PC-9 (cell line): ENCODE data around the gene GALNT10. TPM values are rescaled to one million over a fixed set of nuclear protein-coding genes. Genes with fewer than 3 reads are reported as not detected.

Experiments used
- BruUV-seq: library from RNA; stranded (reverse); fragments of 400-500 nt; replicated peaks from 2 replicates; lab custom pipeline; 2021; lab: Mats Ljungman, UMichigan
- CTCF ChIA-PET: fragments of 300-600 bp; sonication (Branson Sonifier 250); formaldehyde crosslinking; loops from one replicate; lab custom pipeline; 2022; ENCODE audit warnings: antibody characterized with exemption; lab: Charles Lee
- POLR2A ChIA-PET: fragments of 300-600 bp; sonication (Branson Sonifier 250); formaldehyde crosslinking; loops from one replicate; lab custom pipeline; 2022; ENCODE audit warnings: antibody characterized with exemption; ENCODE audit not compliant: unreplicated experiment; lab: Charles Lee
- DNase-seq, 2 experiments: peaks; one replicate each; pipeline versions ENCODE4 v3.0.0 to v3.0.0-alpha.2; 2015 to 2022; ENCODE audit warnings: mixed read lengths in 1 of 2
- H2AFZ ChIP-seq: fragments of 200-600 bp; sonication (generic); 2 replicates; pipeline ENCODE4 v1.8.1; 2017; ENCODE audit warnings: antibody characterized with exemption
- H3F3A ChIP-seq: fragments of 200-600 bp; sonication (generic); 2 replicates; pipeline ENCODE4 v1.8.1; 2017; ENCODE audit warnings: antibody characterized with exemption, mild to moderate bottlenecking, low read depth; ENCODE audit not compliant: insufficient read depth
- H3K27ac ChIP-seq: fragments of 200-600 bp; sonication (generic); 2 replicates; pipeline ENCODE4 v1.6.1; 2016; ENCODE audit warnings: mixed run types
- H3K27me3 ChIP-seq: fragments of 200-600 bp; sonication (generic); 2 replicates; pipeline ENCODE4 v1.6.1; 2016; ENCODE audit warnings: low read depth, mixed run types; ENCODE audit not compliant: insufficient read depth
- H3K36me3 ChIP-seq: fragments of 200-600 bp; sonication (generic); 2 replicates; pipeline ENCODE4 v1.6.1; 2016; ENCODE audit warnings: low read depth, mixed run types
- H3K4me1 ChIP-seq: fragments of 200-600 bp; sonication (generic); replicated peaks from 2 replicates; pipeline ENCODE4 v1.6.1; 2016; ENCODE audit warnings: mixed run types; ENCODE audit not compliant: insufficient read depth
- H3K4me2 ChIP-seq: fragments of 200-600 bp; sonication (generic); 2 replicates; pipeline ENCODE4 v1.6.1; 2017; ENCODE audit warnings: mixed run types
- H3K4me3 ChIP-seq: fragments of 200-600 bp; sonication (generic); 2 replicates; pipeline ENCODE4 v1.6.1; 2016; ENCODE audit warnings: mixed run types
- H3K79me2 ChIP-seq: fragments of 200-600 bp; sonication (generic); 2 replicates; pipeline ENCODE4 v1.6.1; 2017; ENCODE audit warnings: low read depth, mixed run types
- H3K9me2 ChIP-seq: fragments of 200-600 bp; sonication (generic); 2 replicates; pipeline ENCODE4 v1.8.1; 2017; ENCODE audit warnings: mild to moderate bottlenecking; ENCODE audit not compliant: insufficient read depth
- H3K9me3 ChIP-seq: fragments of 200-600 bp; sonication (generic); 2 replicates; pipeline ENCODE4 v1.8.1; 2016; ENCODE audit warnings: low read depth; ENCODE audit not compliant: insufficient read depth
- H4K20me1 ChIP-seq: fragments of 200-600 bp; sonication (generic); 2 replicates; pipeline ENCODE4 v1.8.1; 2017; ENCODE audit not compliant: insufficient read depth
- EZH2 ChIP-seq: fragments of 200-600 bp; sonication (generic); IDR thresholded peaks from 2 replicates; pipeline ENCODE4 v1.8.0; 2017; ENCODE audit warnings: antibody characterized with exemption, low read depth
- intact Hi-C: fragments of 100-400 bp; cut with micrococcal nuclease; formaldehyde crosslinking; loops from one replicate; pipeline ENCODE4 v1.10.0; 2022; ENCODE audit not compliant: unreplicated experiment
- total RNA-seq: library from RNA; stranded (reverse); gene quantifications from 2 replicates; pipeline ENCODE4 v1.2.3, GENCODE V29; 2021
- TF ChIP-seq, protein P1 (sequence below): fragments of 200-600 bp; sonication (generic); conservative IDR thresholded peaks from 2 replicates; pipeline ENCODE4 v1.6.1; 2017; ENCODE audit warnings: mixed run types, antibody characterized with exemption, mild to moderate bottlenecking, moderate library complexity

The GALNT10 gene
- total RNA-seq, 1 experiment from 2014 or later: 101 TPM

DNA sequence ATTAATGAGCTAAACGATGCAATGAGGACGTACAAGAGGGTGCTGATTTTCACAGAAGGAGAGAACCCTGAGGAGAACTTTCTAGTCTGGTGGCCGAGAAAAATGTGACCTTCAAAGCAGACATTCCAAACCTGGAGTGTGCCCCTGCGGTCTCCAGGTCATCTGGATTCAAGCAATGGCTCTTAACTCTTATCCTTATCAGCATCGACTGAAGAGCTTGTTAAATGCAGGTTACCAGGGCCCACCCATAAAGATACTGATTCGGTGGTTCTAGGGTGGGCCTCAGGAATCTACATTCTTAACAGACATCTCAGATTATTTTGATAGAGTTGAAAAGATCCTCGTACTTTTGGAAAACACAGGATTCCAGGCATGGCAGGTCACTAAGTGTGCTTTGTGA is 151.7 kb downstream of the GALNT10 start:
- Histone ChIP-seq H2AFZ (no peak overlapping the region), H3F3A (0 out of 2 replicates have a peak, but pooled peaks cover 6% of the 10 kb centered on the region), H3K27me3 (no peaks in the 10 kb centered on the region), H3K36me3 (peaks cover 3% of the 10 kb centered on the region; the same call in 1 of the 2 replicates), H3K9me2 (no peaks in the 10 kb centered on the region), H3K27ac (no peak overlapping the region), H3K4me3 (no peak overlapping the region), H3K4me2 (no peak overlapping the region), H3K9me3 (no peaks in the 10 kb centered on the region), H3K4me1 (no peaks in the 10 kb centered on the region), H3K79me2 (0 out of 2 replicates have a peak, but pooled peaks cover 5% of the 10 kb centered on the region), H4K20me1 (no peaks in the 10 kb centered on the region)
- CTCF ChIA-PET: no interaction called here
- BruUV-seq: no TSS peak
- POLR2A ChIA-PET: no interaction called here
- no peak for TF ChIP-seq EZH2
- TF ChIP-seq, protein P1, sequence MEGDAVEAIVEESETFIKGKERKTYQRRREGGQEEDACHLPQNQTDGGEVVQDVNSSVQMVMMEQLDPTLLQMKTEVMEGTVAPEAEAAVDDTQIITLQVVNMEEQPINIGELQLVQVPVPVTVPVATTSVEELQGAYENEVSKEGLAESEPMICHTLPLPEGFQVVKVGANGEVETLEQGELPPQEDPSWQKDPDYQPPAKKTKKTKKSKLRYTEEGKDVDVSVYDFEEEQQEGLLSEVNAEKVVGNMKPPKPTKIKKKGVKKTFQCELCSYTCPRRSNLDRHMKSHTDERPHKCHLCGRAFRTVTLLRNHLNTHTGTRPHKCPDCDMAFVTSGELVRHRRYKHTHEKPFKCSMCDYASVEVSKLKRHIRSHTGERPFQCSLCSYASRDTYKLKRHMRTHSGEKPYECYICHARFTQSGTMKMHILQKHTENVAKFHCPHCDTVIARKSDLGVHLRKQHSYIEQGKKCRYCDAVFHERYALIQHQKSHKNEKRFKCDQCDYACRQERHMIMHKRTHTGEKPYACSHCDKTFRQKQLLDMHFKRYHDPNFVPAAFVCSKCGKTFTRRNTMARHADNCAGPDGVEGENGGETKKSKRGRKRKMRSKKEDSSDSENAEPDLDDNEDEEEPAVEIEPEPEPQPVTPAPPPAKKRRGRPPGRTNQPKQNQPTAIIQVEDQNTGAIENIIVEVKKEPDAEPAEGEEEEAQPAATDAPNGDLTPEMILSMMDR: no peak
- DNase-seq: no peak
- intact Hi-C loops: no loop called here

- no peaks in the 10 kb centered on the region for H3K4me1 ChIP-seq
- no peak overlapping the region for H3K4me2 ChIP-seq
- H3K9me2 ChIP-seq: no peaks in the 10 kb centered on the region
- intact Hi-C loops: no loop called here
- H3K36me3 ChIP-seq: peaks cover 3% of the 10 kb centered on the region; the same call in 1 of the 2 replicates
- CTCF ChIA-PET: no interaction called here
- no peaks in the 10 kb centered on the region for H3K9me3 ChIP-seq
- H4K20me1 ChIP-seq: no peaks in the 10 kb centered on the region
- POLR2A ChIA-PET: no interaction called here
- H3K79me2 ChIP-seq: 0 out of 2 replicates have a peak, but pooled peaks cover 5% of the 10 kb centered on the region
- 0 out of 2 replicates have a peak, but pooled peaks cover 6% of the 10 kb centered on the region for H3F3A ChIP-seq
- TF ChIP-seq EZH2: no peak
- TF ChIP-seq, protein P1: no peak
- no peak for DNase-seq
- H3K27ac ChIP-seq: no peak overlapping the region
- no peaks in the 10 kb centered on the region for H3K27me3 ChIP-seq
- no peak overlapping the region for H2AFZ ChIP-seq
- no peak overlapping the region for H3K4me3 ChIP-seq
- BruUV-seq: no TSS peak
These were observed 152.4 kb downstream of the GALNT10 start for GRCh38 chr5:154342963-154343362.

DNA sequence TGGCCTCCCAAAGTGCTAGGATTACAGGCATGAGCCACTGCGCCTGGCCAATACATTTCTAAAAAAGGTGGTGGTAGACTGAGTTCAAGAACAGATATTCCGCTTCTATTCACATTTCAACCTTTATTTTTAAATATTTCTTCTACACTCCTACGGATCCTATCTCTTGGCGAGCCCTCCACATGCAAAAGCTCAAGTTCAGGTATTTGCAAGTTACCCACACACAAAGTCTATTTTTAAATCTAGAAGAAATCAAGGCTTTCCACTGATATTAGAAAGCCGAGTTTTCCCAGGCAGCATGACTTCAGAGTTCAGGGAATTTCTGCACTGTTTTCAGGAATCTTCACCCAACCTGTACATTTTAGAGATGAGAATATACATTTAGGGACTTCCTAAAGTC is 153.9 kb downstream of the GALNT10 start:
- no peak overlapping the region for H2AFZ ChIP-seq
- no peak overlapping the region for H3K27ac ChIP-seq
- peaks cover 3% of the 10 kb centered on the region; the same call in 1 of the 2 replicates for H3K36me3 ChIP-seq
- H3K79me2 ChIP-seq: 0 out of 2 replicates have a peak, but pooled peaks cover 5% of the 10 kb centered on the region
- H3K27me3 ChIP-seq: no peaks in the 10 kb centered on the region
- H3K4me3 ChIP-seq: no peak overlapping the region
- ChIA-PET POLR2A (interaction anchor here (0.6 kb wide), 1 partner anchor 133 kb away, joined by 3 read pairs; no protein-coding TSS in a partner anchor), CTCF (interaction anchor here (0.6 kb wide), 1 partner anchor 155 kb away, joined by 3 read pairs; no protein-coding TSS in a partner anchor)
- no peaks in the 10 kb centered on the region for H3K4me1 ChIP-seq
- H3K9me3 ChIP-seq: no peaks in the 10 kb centered on the region
- 0 out of 2 replicates have a peak, but pooled peaks cover 6% of the 10 kb centered on the region for H3F3A ChIP-seq
- intact Hi-C loops: no loop called here
- no peaks in the 10 kb centered on the region for H3K9me2 ChIP-seq
- H4K20me1 ChIP-seq: no peaks in the 10 kb centered on the region
- TF ChIP-seq EZH2: no peak
- TF ChIP-seq, protein P1: no peak
- no TSS peak for BruUV-seq
- no peak for DNase-seq
- H3K4me2 ChIP-seq: no peak overlapping the region
